Activated CD4-positive, alpha-beta T cell treated with anti-CD3 and anti-CD28 coated beads for 4 hours (primary cell): Measurements from ENCODE around the gene ANTXRL.
"Not testable (repeated sequence)": the region's sequence is repeated elsewhere in the genome, so short reads cannot be mapped to it uniquely, and the experiment has no call there.

Experiments used
- DNase-seq, 2 donors: peaks; one replicate each; pipeline ENCODE4 v3.0.0-alpha.2; 2020

Gene ANTXRL

GRCh38 chr10:46286991-46287693 is at the start of gene ANTXRL:
TSS of gene ANTXRL (plus strand) at chr10:46286997. CDS start at chr10:46287263, 266 bp downstream.
- no peak for DNase-seq

DNA sequence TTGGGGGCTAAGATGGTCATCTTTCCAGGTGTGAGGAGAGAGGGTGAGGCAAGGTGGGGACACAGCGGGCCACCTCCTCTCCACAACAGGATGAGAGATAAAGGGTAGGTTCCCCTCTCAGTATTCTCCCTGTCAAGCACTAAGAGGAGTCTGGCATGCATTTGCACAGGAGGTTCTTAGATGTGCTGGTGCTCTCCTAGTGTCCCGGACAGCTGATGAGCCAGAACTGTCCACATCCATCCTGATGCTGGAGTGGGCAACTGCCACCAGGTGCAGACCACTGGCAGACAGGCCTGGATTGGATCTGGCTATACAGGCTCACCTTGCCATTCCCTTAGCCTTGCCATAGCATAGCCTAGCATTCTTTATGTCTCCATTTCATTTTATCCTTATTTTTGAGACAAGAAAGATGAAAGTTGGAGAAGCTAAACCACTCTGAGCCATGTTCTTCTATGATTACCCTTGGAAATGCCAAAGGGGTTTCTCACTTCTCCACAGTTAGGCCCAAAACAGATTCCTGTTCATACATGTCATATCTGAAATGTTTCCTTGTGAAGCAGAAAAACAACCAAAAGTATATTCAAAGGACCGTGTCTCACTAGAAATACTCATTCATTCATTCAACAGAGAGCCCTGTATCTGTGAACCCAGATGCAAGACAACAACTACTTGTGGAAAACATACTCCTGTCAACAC is 48.8 kb upstream of the ANTXRL start:
- DNase-seq: no peak

DNA sequence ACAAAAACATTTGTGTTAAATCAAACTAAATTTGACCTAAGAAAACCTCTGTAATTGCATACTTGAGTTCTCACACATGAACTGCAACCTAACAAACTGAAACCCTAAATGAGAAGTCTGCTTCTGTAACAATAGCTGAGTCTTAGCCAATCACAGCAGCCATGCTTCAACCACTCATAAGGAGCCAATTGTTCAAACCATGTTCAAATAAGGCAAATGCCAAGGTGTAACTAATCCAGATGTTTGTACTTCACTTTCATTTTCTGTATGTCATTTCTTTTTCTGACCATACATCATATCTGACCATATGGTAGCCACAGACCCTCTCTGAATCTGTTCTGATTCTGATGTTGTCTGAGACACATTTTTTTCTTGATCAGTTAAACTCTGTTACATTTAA is 47.5 kb upstream of the ANTXRL start:
- no peak for DNase-seq

DNA sequence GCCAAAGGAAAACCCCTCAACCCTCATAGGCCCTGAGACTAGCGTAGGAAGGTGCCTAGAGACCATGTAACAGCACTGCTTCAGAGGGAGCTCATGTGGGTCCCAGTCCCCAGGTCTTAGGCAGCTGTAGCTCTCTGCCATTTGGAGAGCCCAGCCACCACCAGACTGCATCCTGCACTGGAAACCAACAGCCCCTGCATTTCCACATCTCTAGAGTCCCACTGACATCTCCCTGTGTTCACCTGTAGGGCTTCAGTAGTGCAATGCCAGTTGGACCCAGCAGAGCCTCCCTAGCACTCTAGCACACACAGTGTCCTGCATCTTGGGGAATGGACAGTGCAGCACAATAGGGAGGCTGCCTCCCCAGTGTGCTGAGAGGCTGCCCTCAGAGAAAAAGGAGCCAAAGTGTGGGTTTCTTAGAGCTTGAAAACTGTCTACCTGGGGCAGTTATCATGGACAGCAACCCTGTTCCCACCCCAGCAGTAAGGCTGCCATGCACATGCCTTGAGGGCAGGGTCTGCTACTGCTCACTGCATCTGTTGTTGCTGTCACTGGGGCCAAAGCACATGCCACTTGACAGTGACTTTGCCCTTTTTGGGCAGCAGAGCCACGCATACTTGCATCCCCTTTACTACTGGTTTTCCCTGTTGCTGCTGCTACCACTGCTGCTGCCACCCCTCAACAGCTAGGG is 46.7 kb upstream of the ANTXRL start:
- no peak for DNase-seq

DNA sequence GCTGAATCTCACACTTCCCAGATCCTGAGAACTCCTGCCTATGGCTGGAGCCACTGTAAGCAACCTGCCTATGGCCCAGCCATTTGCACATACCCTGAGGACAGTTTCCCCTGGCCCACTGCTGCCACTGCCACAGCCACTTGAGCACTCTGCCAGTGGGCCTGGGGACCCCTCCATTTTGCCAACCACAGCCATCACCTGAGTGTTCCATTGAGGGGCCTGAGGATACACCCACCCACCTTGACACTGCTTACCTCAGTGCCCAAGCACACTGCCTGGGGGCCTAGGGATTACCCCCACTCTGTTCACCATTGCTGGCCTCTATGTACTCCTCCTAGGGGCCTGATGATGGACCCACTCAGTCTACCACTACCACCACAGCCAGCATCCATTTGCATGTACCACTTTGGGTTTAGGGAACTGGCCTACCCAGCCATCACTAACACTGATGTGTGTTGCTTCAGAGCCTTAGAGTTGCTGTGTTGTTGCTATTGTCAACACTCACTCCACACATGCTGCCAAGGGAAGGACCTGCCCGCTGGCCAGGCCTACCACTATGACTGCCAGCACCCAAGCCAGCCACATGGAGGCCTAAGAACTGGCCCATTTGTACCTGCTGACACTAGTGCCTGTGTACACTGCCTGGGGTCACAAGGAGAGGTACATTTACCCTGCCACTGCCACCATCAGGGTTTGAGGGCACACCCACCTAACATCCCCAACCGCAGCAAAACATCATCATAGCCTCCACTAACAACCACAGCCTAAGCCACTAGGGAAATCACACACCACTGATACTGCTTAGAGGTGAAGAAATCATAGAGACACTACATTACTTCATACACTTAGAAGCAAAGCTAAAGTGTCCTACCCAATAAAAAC is 45.9 kb upstream of the ANTXRL start:
- no peak for DNase-seq

GRCh38 chr10:46245381-46245900 is 41.4 kb upstream of the ANTXRL start:
- no peak for DNase-seq

DNA sequence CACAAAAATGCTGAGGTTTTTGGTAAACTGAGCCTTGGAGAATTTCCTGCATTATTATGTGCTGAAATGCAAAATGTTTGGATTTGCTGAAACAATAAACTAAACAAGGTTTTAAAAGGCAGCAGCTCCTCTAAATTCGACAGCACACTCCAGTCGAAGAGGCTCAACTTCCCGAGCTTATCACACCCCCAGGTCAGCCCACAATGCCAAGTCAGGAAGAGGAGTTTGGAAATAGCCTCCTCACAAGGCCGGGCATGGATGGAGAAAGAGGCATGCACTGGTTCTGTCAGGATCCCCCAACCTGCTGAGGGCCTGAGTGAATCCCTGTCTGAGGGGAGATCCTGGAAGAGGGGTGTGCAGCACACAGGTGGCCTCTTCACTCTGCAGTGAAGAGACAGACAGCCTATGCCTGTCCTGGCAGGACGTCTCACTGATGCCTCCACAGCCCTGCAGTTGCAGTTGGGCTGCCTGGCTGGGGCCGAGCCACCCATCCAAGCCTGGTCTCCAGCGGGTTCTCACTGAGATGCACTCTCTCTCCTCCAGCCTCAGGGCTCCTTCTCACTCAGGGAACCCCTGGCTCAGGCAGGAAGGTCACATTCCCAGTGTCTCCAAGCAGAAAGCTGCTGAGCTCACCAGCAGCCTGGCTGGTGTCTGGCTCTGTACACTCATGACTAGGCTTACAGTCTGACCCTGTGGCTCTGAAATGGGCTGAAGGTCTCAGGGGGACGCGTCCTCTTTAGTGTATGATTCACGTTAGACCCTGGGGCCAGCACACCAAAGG is 40.2 kb upstream of the ANTXRL start:
- not testable (repeated sequence) for DNase-seq

- no peak for DNase-seq
Measured at GRCh38 chr10:46247181-46247475, 39.7 kb upstream of the ANTXRL start.

GRCh38 chr10:46247808-46248569 is 38.8 kb upstream of the ANTXRL start:
- no peak for DNase-seq

DNA sequence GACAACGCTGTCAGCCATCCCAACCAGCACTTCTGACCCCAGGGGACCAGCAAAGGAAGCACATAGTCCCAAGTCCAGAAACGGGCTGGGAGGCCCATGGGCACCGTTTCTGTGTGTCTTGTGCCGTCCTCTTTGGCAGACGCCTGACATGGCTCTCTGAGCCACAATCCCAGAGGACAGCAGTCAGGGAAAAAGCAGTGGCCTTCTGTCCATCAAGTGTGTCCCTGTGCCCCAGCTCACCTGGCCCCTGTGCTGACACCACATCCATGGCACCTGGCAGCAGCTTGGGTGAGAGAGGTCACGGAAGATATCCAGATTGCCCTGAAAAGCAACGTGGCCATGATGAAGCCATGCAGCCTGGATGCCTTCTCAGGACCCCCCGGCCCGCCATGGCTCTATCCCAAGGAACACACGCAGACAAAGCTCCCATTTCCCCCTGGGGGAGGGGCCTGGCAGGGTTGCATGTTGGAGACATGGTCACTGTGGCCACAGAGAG is 38.1 kb upstream of the ANTXRL start:
- DNase-seq: no peak

GRCh38 chr10:46249617-46250344 is 37.0 kb upstream of the ANTXRL start:
- DNase-seq: not testable (repeated sequence)

DNA sequence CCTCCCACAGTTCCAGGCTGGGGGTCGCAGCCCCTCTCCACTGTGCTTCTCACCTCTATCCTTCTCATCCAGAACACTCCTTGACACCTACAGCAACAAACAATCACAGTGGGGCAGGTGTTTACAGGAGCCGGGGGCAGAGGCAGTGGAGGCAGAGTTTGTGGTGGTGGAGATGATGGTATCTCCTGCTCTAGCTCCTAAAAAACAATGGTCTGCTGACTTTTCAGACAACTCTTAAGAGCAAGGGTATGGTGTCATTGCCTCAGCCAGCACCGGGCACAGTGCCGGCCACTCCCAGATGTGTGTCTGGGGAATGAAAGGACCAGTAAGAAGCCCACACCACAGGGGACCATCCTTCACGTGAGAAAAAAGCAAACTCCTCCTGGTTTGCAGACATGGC is 36.3 kb upstream of the ANTXRL start:
- DNase-seq: no peak

DNA sequence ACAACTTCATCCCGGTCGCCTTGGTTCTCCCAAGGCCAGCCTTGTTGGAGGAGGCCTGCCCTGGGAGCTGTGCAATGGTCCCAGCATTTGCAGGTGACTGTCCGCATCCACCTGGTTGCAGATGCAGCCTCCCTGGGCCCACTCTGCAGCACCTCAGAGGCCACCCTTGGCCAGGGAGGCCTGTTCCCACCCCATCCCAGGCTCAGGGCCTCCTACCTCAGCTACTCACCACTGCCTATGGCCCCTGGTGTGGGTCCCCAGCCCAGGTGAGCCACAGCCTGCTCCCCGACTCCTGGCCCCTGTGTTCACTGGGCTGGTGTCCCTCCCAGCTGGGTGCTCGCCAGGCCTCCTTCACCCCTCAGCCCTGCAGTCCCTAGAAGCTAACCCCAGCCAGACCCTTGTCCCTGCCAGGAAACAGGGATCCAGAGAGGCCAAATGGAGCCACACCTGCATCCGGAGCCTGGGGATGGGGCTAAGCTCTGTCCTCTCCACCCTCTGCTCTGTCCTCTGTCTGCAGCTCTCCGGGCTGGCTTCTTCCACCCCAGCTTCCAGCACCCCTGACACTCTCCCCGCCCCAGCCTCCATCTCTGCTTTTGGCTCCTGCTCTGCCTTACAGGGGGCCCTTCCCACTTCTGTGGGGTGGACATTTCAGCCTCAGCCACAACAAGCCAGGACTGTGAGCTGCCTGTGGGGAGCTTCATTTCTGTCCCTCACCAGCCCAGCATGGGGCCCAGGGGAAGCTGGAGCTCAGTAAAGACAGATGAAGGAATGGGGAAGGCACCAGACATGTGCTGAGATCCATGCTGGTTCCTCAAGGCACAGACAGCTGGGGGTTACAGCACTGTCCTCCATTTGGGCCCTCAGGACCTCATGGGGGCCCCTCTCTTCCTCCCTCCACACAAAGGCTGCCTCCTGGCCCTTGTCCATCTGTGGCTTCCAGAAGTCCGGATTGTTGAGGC is 35.6 kb upstream of the ANTXRL start:
- no peak for DNase-seq

GRCh38 chr10:46251857-46252847 is 34.6 kb upstream of the ANTXRL start:
- no peak for DNase-seq

- no peak for DNase-seq
Measured at GRCh38 chr10:46253076-46254006, 33.5 kb upstream of the ANTXRL start.

DNA sequence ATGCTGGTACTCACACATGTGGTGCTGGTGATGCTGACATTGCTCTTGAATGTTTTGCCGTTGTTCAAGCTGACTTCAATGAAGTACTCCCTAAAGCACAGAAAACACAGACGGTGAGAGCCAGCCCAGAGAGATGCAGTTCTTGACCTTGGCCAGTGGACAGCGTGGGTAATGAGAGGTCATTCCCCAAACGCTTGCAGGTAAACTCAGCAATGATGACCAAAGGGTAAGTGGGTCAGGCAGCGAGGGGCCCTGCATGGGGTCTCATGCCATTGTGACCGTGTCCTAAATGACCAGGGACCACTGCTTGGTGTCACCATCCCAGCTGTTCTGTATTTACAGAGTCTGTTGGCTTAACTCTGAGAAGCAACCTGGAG is 32.8 kb upstream of the ANTXRL start:
- DNase-seq: no peak

DNA sequence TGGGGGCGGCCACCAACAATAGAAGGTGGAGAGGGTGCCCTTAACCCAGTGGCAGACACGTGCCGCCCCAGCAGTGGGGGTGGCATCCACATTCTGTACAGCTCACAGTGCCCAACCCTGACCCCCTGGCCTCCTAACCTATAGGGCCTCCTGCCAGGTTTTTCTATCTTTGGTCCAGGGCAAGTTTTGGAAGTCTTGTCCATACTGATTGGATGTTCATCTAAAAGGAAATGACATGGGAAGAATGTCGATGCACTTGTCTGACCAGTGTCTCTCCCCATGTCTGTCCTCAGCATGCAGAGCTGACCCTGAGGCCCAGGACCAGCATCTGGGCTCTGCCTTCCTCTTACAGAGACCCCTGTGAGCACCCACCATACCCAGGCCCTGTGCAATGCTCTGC is 32.3 kb upstream of the ANTXRL start:
- no peak for DNase-seq
